Eye (tissue), 1 donor: ENCODE data around the gene CWC27.
A peak's percentile ranks its signal among the peaks of the same experiment; 100 is the strongest.
"Not testable (repeated sequence)": the region's sequence is repeated elsewhere in the genome, so short reads cannot be mapped to it uniquely, and the experiment has no call there.

Experiments used
- DNase-seq: peaks from one replicate; pipeline ENCODE4 v3.0.0-alpha.2; 2015

The CWC27 gene

DNA sequence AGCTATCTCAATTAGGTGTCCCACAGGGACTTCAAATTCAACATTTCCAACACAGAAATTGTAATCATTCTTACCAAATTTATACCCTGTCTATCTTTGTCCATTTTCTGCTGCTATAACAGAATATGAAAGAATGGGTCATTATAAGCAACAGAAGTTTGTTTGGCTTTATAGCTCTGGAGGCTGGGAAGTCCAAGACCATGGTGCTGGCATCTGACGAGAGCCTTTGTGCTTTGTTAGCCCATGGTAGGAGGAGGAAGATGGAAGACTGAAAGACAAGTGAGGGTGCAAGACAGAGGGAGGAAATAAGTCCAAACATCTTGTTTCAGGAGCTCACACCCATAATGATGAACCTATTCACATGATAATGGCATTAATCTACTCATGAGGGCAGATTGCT, 72.2 kb downstream of the CWC27 start:
- DNase-seq = no peak

DNA sequence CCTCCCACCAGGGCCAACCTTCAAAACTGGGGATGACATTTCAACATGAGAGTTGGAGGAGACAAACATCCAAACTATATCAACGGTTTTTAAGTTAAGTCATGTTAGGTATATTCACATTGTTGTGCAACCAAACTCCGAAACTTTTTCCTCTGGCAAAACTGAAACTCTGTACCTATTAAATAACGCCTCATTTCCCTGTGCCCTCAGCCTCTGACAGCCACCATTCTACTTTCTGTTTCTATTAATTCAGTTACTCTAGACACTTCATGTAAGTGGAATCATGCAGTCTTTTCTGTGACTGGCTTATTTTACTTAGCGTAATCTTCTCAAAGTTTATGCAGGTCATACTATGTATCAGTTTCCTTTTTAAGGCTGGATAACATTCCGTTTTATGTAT, 85.0 kb downstream of the CWC27 start:
- no peak for DNase-seq

DNA sequence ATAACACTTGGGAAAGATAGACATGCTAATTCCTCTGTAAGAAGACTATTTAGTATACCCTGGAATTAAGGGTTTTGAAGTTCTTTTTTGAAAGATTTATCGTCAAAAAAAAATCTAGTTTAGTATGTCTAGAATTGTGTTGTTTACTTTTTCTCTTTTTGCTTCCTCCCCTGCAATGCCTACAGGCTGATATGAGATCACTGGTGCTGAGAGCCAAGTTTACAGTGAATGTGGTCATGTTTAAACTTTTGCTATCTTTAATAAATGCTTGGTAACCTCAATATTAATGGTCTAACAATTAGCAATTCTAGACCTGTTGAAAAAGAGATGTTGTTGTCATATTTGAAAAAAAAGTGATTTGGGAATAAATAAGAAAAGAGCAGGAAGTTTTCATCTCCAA, 86.1 kb downstream of the CWC27 start:
- no peak for DNase-seq

DNA sequence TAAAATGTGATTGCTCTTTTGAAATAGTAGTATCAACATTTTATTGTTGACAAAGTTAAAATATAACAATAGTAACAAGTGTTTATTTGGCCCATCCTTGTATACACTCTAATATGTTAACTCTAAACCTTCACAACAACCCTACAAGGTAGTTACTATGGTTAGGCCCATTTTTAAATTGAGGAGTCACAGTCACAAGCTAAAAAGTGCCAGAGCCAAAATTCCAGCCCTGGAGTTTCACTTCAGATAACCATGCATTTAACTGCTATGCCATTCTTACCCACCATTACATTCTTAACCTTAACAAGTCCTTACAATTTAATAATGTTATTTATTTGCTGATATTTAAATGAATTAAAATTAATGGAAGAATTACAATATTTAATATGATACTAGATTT, 91.2 kb downstream of the CWC27 start:
- DNase-seq = no peak

- no peak for DNase-seq
These were observed 92.6 kb downstream of the CWC27 start for GRCh38 chr5:64861281-64861680.

GRCh38 chr5:64864171-64864570, 95.4 kb downstream of the CWC27 start:
- DNase-seq = no peak

- DNase-seq = no peak
These were observed 96.9 kb downstream of the CWC27 start for GRCh38 chr5:64865662-64866061.

GRCh38 chr5:64869419-64869818, 100.7 kb downstream of the CWC27 start:
- peak; percentile 16 for DNase-seq

GRCh38 chr5:64872044-64872443, 103.3 kb downstream of the CWC27 start:
- DNase-seq = no peak

DNA sequence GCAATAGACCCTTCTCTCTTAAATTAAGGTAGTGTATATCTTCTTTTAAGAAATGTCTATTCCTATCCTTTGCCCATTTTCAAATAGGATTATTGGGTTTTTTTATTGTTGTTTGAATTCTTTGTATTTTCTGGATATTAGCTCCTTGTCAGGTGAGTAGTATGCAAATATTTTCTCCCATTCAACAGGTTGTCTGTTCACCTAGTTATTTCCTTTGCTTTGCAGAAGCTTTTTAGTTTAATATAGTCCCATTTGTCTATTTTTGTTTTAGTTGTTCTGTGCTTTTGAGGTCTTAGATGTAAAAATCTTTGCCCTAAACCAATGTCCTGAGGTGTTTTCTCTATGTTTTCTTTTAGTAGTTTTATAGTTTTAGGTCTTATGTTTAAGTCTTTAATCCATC, 104.7 kb downstream of the CWC27 start:
- no peak for DNase-seq

GRCh38 chr5:64874753-64875152, 106.0 kb downstream of the CWC27 start:
- DNase-seq = no peak

- DNase-seq = no peak
These were observed 107.5 kb downstream of the CWC27 start for GRCh38 chr5:64876203-64876602.

- no peak for DNase-seq
These were observed 112.1 kb downstream of the CWC27 start for GRCh38 chr5:64880821-64881220.

DNA sequence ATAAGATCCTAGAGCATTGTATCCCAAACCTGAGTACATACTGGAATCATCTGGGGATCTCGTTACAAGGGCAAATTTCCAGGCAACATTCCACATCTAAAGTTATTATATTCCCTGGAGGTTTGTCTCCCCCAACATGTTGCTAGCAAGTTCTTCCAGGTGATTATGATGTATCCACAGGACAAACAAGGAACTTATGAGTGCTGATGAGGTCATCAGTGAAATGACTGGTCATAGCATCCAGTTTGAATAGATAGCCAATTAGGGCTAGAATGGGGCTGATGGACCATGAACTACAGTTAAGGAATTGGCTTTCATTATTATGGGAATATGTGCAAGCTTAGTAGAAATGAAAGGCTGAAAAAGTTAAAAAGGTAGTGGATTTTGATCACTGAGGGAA, 115.2 kb downstream of the CWC27 start:
- no peak for DNase-seq

GRCh38 chr5:64884541-64884940, 115.8 kb downstream of the CWC27 start:
- no peak for DNase-seq

DNA sequence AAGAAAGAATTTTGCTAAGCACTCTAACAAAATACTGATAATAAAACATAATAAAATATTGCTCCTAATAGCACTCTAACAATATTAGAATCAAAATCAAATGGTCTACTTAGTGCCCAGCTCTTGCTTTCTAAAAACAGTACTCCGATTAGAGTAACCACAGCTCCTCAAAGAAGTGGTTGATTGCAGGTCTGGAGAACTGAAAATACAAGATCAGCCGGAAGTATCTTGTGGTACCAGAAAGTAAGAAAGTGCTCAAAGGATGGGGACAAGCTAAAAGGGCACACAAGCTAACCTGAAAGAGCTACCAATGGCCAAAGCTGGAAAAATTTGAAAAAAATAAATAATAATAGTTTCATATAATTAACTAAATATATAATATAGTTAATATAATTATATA, 119.2 kb downstream of the CWC27 start:
- DNase-seq = no peak

DNA sequence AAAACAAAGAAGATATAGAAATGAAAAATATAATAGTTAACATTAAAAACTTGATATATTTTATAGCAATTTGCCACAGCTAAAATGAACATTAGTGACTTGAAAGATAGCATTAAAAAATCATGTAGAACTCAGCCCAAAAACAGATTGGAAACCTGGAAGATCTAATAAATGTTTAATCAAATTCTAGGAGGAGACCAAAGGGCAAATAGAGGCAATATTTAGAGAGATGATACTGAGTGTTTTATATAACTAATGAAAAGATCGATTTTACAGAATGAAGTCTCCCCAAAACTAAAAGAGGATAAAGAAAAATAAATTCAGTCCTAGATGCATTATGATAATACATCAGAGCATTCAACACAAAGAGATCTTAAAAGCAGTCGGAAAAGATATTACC, 127.0 kb downstream of the CWC27 start:
- no peak for DNase-seq

DNA sequence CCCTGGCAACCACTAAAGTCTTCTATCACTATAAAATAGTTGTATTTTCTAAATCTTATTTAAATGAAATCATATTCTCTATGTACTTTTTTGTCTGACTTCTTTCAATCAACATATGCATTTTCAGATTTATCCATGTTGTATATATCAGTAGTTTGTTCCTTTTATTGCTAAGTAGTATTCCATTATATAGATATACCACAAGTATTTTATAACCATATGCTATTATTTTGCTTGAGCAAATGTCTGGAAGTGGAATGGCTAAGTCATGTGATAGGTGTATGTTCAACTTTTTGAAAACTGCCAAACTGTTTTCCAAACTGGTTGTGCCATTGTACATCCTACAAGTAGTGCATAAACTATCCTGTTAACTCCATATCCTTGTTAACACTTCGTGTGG, 131.1 kb downstream of the CWC27 start:
- no peak for DNase-seq

GRCh38 chr5:64900618-64901017, 131.9 kb downstream of the CWC27 start:
- no peak for DNase-seq

DNA sequence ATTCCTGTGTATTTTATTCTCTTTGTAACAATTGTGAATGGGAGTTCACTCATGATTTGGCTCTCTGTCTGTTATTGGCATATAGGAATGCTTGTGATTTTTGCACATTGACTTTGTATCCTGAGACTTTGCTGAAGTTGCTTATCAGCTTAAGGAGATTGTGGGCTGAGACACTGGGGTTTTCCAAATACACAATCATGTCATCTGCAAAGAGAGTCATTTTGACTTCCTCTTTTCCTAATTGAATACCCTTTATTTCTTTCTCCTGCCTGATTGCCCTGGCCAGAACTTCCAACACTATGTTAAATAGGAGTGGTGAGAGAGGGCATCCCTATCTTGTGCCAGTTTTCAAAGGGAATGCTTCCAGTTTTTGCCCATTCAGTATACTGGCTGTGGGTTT, 138.7 kb downstream of the CWC27 start:
- not testable (repeated sequence) for DNase-seq

- DNase-seq = no peak
These were observed 145.7 kb downstream of the CWC27 start for GRCh38 chr5:64914396-64914795.

- DNase-seq = no peak
These were observed 149.4 kb downstream of the CWC27 start for GRCh38 chr5:64918083-64918482.

DNA sequence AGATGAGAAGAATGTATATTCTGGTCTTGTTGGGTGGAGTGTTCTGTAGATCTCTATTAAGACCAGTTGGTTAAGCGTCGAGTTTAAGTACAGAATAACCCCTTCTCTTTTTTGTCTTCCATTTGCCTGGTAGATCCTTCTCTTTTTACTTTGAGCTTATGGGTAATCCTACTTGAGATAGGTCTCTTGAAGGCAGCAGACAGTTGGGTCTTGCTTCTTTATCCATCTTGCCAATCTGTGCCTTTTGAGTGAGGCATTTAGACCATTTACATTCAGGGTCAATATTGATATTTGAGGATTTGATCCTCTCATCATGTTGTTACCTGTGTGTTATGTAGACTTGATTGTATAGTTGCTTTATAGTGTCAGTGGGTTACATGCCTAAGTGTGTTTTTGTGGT, 152.7 kb downstream of the CWC27 start:
- no peak for DNase-seq

DNA sequence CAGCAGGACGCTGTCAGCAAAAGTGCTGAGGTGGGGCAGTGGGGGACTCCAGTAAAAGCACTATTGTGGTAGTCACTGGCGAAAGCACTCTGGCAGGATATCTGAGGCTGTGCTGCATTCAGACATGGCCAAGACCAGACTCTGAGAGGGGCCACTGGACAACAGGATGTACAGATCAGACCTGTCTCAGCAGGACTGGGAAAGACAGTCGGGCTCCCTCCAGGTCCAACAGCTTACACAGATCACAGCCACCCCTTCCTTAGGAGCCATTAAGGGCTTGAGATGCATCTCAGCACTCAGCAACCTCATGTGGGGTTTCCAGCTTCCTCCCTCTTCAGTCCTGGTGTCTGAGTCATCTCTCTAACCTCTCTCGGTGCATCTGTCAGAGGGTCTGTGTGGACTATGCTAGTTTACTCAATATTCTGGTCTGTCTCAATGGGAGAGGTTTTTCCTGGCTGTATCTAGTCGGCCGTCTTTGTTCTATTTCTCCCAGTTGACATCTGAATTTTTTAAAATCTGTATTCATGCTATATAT, 154.5 kb downstream of the CWC27 start:
- no peak for DNase-seq

DNA sequence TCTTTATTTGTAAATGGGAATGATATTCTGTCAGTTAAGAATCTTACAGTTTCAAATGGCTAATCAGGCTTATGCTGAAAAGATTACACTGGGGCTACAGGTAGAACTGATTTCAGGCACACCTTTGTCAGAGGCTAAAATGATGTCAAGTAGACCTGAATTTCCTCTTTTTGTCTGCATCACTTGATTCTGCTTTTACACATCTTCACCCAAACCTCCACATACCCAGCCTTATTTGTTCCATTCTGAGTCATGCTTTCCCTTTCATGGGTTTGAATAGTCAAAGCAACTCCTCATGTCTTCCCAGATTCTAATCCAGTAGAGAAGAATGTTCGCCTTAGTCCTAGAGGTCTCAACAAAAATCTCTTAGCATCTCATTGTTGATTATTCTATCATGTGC, 156.4 kb downstream of the CWC27 start:
- no peak for DNase-seq

GRCh38 chr5:64929833-64930232, 161.1 kb downstream of the CWC27 start:
- DNase-seq = no peak
